Body of pancreas (tissue), 4 donors: Measurements from ENCODE around the gene THBS3.

Experiments used
- CTCF ChIP-seq, 7 experiments: fragments of 450-650 bp in 4 of 7; fragments of 200-600 bp in 3 of 7; sonication (generic) in 3 of 7; IDR thresholded peaks; one replicate each; pipeline ENCODE4 v1.5.1; 2016 to 2019; ENCODE audit warnings: antibody characterized with exemption in 7 of 7
- POLR2A ChIP-seq, 3 donors: fragments of 450-650 bp; IDR thresholded peaks; one replicate each; pipeline ENCODE4 v1.6.1; 2016; ENCODE audit warnings: antibody characterized with exemption in 3 of 3, mild to moderate bottlenecking in 2 of 3

- TF ChIP-seq CTCF (IDR thresholded peaks at IDR 0.05) (no peak), POLR2A (IDR thresholded peaks at IDR 0.05) (no peak)
These were observed 40.2 kb upstream of the THBS3 start for GRCh38 chr1:155247667-155248553.
